Mucosa of rectum (tissue), 2 donors: ENCODE measurements around the gene GSTP1.
"Not testable (repeated sequence)": the region's sequence is repeated elsewhere in the genome, so short reads cannot be mapped to it uniquely, and the experiment has no call there.

Source experiments
- H3K27ac ChIP-seq, 2 donors: one replicate each; pipeline ENCODE4 v1.7.0; 2013; ENCODE audit warnings: inconsistent platforms in 2 of 2, low read depth in 2 of 2, low read length in 2 of 2
- H3K27me3 ChIP-seq, 2 donors: one replicate each; pipeline ENCODE4 v1.7.0; 2013; ENCODE audit warnings: low read length in 2 of 2; ENCODE audit not compliant: control insufficient read depth in 2 of 2, insufficient read depth in 2 of 2
- H3K36me3 ChIP-seq, 2 donors: one replicate each; pipeline ENCODE4 v1.7.0; 2013; ENCODE audit warnings: low read length in 2 of 2; ENCODE audit not compliant: control insufficient read depth in 2 of 2, insufficient read depth in 2 of 2
- H3K4me1 ChIP-seq, 2 donors: one replicate each; pipeline ENCODE4 v1.7.0; 2013; ENCODE audit warnings: low read length in 2 of 2, mild to moderate bottlenecking in 1 of 2; ENCODE audit not compliant: control insufficient read depth in 2 of 2, insufficient read depth in 2 of 2
- H3K4me3 ChIP-seq, 2 donors: one replicate each; pipeline ENCODE4 v1.7.0; 2013; ENCODE audit warnings: low read length in 2 of 2
- H3K9ac ChIP-seq, 2 donors: one replicate each; pipeline ENCODE4 v1.7.0; 2013; ENCODE audit warnings: low read length in 2 of 2, low read depth in 1 of 2, mild to moderate bottlenecking in 1 of 2
- H3K9me3 ChIP-seq, 2 donors: one replicate each; pipeline ENCODE4 v1.7.0; 2013; ENCODE audit warnings: low read length in 2 of 2; ENCODE audit not compliant: control insufficient read depth in 2 of 2
- donor health status: healthy.
- donor health status: Normal muscosa, but diverticular disease.

Gene GSTP1

DNA sequence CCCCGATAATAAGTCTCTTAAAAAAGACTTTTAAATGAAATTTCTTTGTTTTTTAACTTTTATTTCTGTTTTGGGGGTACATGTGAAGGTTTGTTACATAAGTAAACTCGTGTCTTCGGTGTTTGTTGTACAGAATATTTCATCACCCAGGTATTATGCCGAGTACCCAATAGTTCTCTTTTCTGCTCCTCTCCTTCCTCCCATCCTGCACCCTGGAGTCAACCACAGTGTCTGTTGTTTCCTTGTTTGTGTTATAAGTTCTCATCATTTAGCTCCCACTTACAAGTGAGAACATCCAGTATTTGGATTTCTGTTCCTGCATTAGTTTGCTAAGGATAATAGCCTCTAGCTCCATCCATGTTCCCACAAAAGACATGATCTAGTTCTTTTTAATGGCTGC, 1.6 kb upstream of the GSTP1 start:
- Histone ChIP-seq H3K4me1 (peaks cover 16 to 19% of the 10 kb centered on the region in 2 donors), H3K9ac (no peak overlapping the region), H3K9me3 (no peaks in the 10 kb centered on the region), H3K4me3 (no peak overlapping the region), H3K27me3 (peaks cover 0 to 3% of the 10 kb centered on the region in 2 donors), H3K27ac (no peak overlapping the region), H3K36me3 (peaks cover 5 to 10% of the 10 kb centered on the region in 2 donors)

DNA sequence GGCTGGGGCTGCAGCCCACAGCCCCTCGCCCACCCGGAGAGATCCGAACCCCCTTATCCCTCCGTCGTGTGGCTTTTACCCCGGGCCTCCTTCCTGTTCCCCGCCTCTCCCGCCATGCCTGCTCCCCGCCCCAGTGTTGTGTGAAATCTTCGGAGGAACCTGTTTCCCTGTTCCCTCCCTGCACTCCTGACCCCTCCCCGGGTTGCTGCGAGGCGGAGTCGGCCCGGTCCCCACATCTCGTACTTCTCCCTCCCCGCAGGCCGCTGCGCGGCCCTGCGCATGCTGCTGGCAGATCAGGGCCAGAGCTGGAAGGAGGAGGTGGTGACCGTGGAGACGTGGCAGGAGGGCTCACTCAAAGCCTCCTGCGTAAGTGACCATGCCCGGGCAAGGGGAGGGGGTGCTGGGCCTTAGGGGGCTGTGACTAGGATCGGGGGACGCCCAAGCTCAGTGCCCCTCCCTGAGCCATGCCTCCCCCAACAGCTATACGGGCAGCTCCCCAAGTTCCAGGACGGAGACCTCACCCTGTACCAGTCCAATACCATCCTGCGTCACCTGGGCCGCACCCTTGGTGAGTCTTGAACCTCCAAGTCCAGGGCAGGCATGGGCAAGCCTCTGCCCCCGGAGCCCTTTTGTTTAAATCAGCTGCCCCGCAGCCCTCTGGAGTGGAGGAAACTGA, 731 bp downstream of the GSTP1 start:
- Histone ChIP-seq H3K9ac (peak overlapping the region; percentile 65 to 81), H3K27me3 (no peaks in the 10 kb centered on the region), H3K4me3 (peak overlapping the region; percentile 74 to 75), H3K36me3 (peaks cover 5 to 10% of the 10 kb centered on the region in 2 donors), H3K4me1 (peaks cover 19% of the 10 kb centered on the region in 2 donors), H3K27ac (peak overlapping the region; percentile 93 to 95), H3K9me3 (no peaks in the 10 kb centered on the region)

DNA sequence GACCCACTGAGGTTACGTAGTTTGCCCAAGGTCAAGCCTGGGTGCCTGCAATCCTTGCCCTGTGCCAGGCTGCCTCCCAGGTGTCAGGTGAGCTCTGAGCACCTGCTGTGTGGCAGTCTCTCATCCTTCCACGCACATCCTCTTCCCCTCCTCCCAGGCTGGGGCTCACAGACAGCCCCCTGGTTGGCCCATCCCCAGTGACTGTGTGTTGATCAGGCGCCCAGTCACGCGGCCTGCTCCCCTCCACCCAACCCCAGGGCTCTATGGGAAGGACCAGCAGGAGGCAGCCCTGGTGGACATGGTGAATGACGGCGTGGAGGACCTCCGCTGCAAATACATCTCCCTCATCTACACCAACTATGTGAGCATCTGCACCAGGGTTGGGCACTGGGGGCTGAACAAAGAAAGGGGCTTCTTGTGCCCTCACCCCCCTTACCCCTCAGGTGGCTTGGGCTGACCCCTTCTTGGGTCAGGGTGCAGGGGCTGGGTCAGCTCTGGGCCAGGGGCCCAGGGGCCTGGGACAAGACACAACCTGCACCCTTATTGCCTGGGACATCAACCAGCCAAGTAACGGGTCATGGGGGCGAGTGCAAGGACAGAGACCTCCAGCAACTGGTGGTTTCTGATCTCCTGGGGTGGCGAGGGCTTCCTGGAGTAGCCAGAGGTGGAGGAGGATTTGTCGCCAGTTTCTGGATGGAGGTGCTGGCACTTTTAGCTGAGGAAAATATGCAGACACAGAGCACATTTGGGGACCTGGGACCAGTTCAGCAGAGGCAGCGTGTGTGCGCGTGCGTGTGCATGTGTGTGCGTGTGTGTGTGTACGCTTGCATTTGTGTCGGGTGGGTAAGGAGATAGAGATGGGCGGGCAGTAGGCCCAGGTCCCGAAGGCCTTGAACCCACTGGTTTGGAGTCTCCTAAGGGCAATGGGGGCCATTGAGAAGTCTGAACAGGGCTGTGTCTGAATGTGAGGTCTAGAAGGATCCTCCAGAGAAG, 1.6 kb downstream of the GSTP1 start:
- no peaks in the 10 kb centered on the region for H3K27me3 ChIP-seq
- H3K4me1 ChIP-seq = peaks cover 14 to 16% of the 10 kb centered on the region in 2 donors
- peaks cover 5 to 10% of the 10 kb centered on the region in 2 donors for H3K36me3 ChIP-seq
- H3K9me3 ChIP-seq = no peaks in the 10 kb centered on the region
- peak overlapping the region; percentile 65 to 81 for H3K9ac ChIP-seq
- H3K4me3 ChIP-seq = peak overlapping the region in 1 of 2 donors; percentile 75
- H3K27ac ChIP-seq = peak overlapping the region; percentile 93 to 95

DNA sequence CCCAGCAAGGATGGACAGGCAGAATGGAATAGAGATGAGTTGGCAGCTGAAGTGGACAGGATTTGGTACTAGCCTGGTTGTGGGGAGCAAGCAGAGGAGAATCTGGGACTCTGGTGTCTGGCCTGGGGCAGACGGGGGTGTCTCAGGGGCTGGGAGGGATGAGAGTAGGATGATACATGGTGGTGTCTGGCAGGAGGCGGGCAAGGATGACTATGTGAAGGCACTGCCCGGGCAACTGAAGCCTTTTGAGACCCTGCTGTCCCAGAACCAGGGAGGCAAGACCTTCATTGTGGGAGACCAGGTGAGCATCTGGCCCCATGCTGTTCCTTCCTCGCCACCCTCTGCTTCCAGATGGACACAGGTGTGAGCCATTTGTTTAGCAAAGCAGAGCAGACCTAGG, 2.3 kb downstream of the GSTP1 start:
- no peak overlapping the region for H3K9ac ChIP-seq
- peaks cover 14 to 16% of the 10 kb centered on the region in 2 donors for H3K4me1 ChIP-seq
- H3K4me3 ChIP-seq = no peak overlapping the region
- peaks cover 5 to 10% of the 10 kb centered on the region in 2 donors for H3K36me3 ChIP-seq
- no peaks in the 10 kb centered on the region for H3K27me3 ChIP-seq
- no peak overlapping the region for H3K27ac ChIP-seq
- no peaks in the 10 kb centered on the region for H3K9me3 ChIP-seq

DNA sequence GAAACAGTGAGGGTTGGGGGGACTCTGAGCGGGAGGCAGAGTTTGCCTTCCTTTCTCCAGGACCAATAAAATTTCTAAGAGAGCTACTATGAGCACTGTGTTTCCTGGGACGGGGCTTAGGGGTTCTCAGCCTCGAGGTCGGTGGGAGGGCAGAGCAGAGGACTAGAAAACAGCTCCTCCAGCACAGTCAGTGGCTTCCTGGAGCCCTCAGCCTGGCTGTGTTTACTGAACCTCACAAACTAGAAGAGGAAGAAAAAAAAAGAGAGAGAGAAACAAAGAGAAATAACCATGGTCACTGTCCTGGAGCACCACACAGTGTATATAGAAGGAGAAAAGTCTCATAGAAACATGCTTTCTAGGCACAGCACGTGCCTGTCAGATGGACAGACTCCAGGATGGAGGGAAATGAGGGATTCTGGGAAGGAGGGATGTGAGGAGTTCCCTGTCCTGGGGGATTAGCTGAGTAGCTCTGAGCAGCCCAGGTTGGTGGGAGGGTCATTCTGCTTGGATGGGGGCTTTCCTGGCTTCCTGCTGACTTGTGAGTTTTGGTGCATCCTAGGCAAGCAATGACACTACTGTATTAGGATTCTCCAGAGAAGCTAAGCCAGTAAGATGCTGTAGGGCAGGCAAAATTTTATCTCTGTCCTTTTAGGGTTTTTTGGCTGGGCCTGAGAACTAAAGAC, 3.1 kb downstream of the GSTP1 start:
- Histone ChIP-seq H3K36me3 (peaks cover 5 to 10% of the 10 kb centered on the region in 2 donors), H3K9me3 (no peaks in the 10 kb centered on the region), H3K27ac (no peak overlapping the region)

DNA sequence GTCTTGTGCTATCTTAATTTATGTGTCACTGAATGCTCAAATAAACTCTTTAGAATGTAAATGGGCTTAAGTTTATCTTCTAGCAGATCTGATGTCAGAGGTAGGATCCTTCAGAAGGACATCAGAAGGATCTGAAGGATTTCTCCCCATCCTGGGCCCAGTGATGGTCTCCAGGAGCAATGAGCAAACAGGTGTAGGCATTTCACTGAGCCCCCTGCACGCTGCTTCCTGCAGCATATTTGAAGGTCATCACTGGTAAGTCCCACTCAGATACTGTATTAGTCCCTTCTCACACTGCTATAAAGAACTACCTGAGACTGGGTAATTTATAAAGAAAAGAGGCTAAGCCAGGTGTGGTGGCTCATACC, 4.5 kb downstream of the GSTP1 start:
- no peak overlapping the region for H3K9ac ChIP-seq
- H3K36me3 ChIP-seq = peaks cover 5 to 10% of the 10 kb centered on the region in 2 donors
- H3K27ac ChIP-seq = peak overlapping the region in 1 of 2 donors; percentile 26
- H3K9me3 ChIP-seq = no peaks in the 10 kb centered on the region
- peaks cover 6 to 9% of the 10 kb centered on the region in 2 donors for H3K4me1 ChIP-seq
- H3K4me3 ChIP-seq = no peak overlapping the region
- H3K27me3 ChIP-seq = no peaks in the 10 kb centered on the region

More for the DNA sequence above, 3.1 kb downstream of the GSTP1 start:
- Histone ChIP-seq H3K27me3 (no peaks in the 10 kb centered on the region), H3K4me3 (no peak overlapping the region), H3K4me1 (peaks cover 12 to 16% of the 10 kb centered on the region in 2 donors), H3K9ac (no peak overlapping the region)

DNA sequence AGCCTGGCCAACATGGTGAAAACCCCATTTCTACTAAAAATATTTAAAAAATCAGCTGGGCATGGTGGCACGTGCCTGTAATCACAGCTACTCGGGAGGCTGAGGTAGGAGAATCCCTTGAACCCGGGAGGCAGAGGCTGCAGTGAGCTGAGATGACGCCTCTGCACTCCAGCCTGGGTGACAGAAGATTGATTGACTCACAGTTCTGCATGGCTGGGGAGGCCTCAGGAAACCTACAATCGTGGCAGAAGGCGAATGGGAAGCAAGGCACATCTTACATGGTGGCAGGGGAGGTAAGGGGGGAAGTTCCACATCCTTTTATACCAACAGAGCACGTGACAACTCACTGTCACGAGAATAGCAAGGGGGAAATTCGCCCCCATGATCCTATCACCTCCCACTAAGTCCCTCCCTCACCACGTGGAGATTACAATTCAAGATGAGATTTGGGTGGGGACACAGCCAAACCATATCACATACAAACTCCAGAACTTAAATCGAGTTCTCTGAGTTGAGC, 5.3 kb downstream of the GSTP1 start:
- H3K9ac ChIP-seq, H3K9me3 ChIP-seq, H3K4me3 ChIP-seq, H3K27ac ChIP-seq, H3K36me3 ChIP-seq, H3K4me1 ChIP-seq, H3K27me3 ChIP-seq: not testable (repeated sequence)

DNA sequence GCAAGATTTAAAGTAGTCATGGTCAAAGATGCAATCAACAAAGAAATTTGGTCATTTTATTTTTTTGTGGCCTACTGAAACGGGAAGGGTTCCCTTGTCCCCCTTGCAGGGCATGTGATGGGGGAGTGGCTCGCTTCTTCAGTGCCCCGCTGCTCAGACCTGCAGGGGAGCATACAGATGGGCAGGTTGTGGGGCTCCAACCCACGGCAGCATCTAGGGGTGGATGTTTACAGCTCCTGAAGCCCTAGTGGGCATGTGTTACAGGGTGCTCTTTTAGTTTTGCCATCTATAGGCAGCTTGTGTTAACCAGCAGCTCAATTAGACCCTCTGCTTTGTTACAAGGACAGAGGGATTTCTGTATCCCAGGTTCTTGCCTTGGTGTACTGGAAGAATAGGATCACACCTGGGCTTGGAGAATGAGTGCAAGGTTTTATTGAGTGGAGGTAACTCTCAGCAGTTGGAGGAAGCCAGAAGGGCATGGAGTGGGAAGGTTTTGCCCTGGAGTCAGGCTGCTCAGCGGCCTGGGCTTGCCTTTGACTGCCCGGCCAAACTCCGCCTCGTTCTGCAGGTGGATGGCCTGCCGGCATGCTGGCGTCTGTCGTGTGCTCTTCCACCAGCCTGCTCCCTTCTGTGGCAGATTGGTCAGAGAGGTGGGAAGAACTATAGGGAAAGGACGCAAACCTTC, 9.4 kb downstream of the GSTP1 start:
- peaks cover 0 to 3% of the 10 kb centered on the region in 2 donors for H3K4me1 ChIP-seq
- H3K9me3 ChIP-seq = no peaks in the 10 kb centered on the region
- H3K36me3 ChIP-seq = no peaks in the 10 kb centered on the region
- H3K9ac ChIP-seq = no peak overlapping the region
- no peaks in the 10 kb centered on the region for H3K27me3 ChIP-seq
- H3K4me3 ChIP-seq = no peak overlapping the region
- H3K27ac ChIP-seq = no peak overlapping the region

DNA sequence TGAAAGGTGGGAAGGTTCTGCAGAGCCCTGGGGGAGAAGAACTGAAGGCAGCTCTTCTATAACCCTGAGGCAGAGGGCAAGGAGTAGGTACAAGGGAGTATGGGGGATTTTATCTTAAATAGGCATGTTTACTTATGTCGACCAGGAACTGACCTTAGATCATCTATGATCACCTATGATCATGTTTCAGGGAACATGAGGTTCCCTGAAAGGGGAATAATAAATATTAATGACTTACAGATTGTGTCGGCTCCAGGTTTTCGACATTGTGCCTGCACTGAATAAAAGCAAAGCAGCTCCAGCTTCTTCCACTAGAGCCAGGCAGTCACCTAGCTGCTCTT, 9.9 kb downstream of the GSTP1 start:
- no peak overlapping the region for H3K9ac ChIP-seq
- no peak overlapping the region for H3K4me3 ChIP-seq
- H3K27ac ChIP-seq = no peak overlapping the region
- no peaks in the 10 kb centered on the region for H3K36me3 ChIP-seq
- no peaks in the 10 kb centered on the region for H3K9me3 ChIP-seq
- H3K4me1 ChIP-seq = peaks cover 0 to 3% of the 10 kb centered on the region in 2 donors
- H3K27me3 ChIP-seq = no peaks in the 10 kb centered on the region
